Lower lobe of right lung (tissue), 2 donors: Measurements from ENCODE around the gene ERCC4. TPM values are rescaled to one million over a fixed set of nuclear protein-coding genes. Genes with fewer than 3 reads are reported as not detected.

Experiments used
- ATAC-seq, 2 donors: fragments of 200-7000 bp; cut with Tn5 transposase; one replicate each; pipeline ENCODE4 v1.9.1; 2020 to 2022; ENCODE audit warnings: mild to moderate bottlenecking in 2 of 2, moderate library complexity in 2 of 2
- DNase-seq: peaks from one replicate; pipeline ENCODE4 v3.0.0-alpha.2; 2020
- H3K27ac ChIP-seq: fragments of 200-600 bp; one replicate; pipeline ENCODE4 v1.8.0; 2022
- H3K27me3 ChIP-seq: fragments of 200-600 bp; one replicate; pipeline ENCODE4 v1.8.0; 2022; ENCODE audit warnings: low read depth
- H3K36me3 ChIP-seq: fragments of 200-600 bp; one replicate; pipeline ENCODE4 v1.8.0; 2022; ENCODE audit warnings: mild to moderate bottlenecking
- H3K4me1 ChIP-seq: fragments of 200-600 bp; one replicate; pipeline ENCODE4 v1.8.0; 2022
- H3K4me3 ChIP-seq: fragments of 200-600 bp; one replicate; pipeline ENCODE4 v1.8.0; 2022; ENCODE audit warnings: mild to moderate bottlenecking
- H3K9me3 ChIP-seq: fragments of 200-600 bp; one replicate; pipeline ENCODE4 v1.8.0; 2022
- CTCF ChIP-seq: fragments of 200-600 bp; IDR thresholded peaks from one replicate; pipeline ENCODE4 v1.8.0; 2022; ENCODE audit warnings: antibody characterized with exemption, mild to moderate bottlenecking
- intact Hi-C: fragments of 100-400 bp; cut with DNase I; formaldehyde crosslinking; loops from one replicate; pipeline ENCODE4 v1.11.0; 2022
- long read RNA-seq: library from polyadenylated mRNA; unstranded; transcript quantifications from one replicate; pipeline ENCODE4 v2.0.0, GENCODE V29; 2021
- total RNA-seq: library from RNA; stranded (reverse); fragmentation: NEBNext Ultra II Directional; extraction: Animal tissue kit (Norgen Biotek cat#: 25700); gene quantifications from one replicate; pipeline ENCODE4 v1.2.1, GENCODE V29; 2021
- donor health status: DM: no; HTN: yes; CAD: no; lungs with severe emphysema.

ERCC4 gene
- total RNA-seq, result 10.9 TPM
- long read RNA-seq, partial matches to known transcripts, result 3 of 11 reads
- long read RNA-seq, other reads (novel, unspliced or antisense), result 2 of 11 reads

DNA sequence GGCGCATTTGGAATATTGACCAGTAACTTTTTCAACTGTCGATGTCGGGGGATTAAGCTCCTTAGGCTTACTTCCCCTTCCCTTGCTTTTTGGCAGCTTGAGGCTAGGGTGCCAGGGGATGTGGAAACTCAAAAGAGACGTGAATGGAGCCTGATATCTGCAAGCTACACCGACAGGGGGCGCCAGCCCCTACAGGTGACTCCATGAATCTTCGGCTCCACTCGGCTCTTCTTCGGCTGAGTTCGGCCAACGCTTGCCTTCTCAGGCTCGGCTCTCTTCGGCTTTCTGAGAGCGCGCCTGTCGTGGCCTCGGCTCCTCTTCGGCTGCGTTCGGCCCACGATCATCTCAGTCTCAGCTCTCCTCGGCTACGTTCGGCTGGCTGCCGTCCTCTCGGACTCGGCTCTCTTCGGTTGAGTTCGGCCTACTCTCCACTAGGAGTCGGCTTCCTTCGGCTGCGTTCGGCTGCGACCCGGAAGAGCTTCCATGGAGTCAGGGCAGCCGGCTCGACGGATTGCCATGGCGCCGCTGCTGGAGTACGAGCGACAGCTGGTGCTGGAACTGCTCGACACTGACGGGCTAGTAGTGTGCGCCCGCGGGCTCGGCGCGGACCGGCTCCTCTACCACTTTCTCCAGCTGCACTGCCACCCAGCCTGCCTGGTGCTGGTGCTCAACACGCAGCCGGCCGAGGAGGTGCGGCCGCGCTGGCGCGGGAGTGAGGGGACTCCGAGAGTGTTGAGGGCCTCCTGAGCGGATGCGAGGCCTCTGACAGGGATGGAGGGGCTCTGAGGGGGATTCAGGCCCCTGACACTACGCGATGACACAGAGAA is at the start of gene ERCC4:
TSS of gene ERCC4 (plus strand) at position 472 of the 827 bp plus-strand sequence. CDS start at position 484, 12 bp downstream.
- intact Hi-C loops, result no loop called here
- Histone ChIP-seq H3K27ac (peak within 1 kb of the TSS; percentile 89), H3K4me1 (peaks cover 16% of the 10 kb centered on the region), H3K4me3 (peak within 1 kb of the TSS; percentile 91), H3K36me3 (peaks cover 19% of the 10 kb centered on the region), H3K9me3 (no peaks in the 10 kb centered on the region), H3K27me3 (no peaks in the 10 kb centered on the region)
- peak; percentile 90 for TF ChIP-seq CTCF
- DNase-seq, result peak; percentile 100
- ATAC-seq, result peak; percentile 99

DNA sequence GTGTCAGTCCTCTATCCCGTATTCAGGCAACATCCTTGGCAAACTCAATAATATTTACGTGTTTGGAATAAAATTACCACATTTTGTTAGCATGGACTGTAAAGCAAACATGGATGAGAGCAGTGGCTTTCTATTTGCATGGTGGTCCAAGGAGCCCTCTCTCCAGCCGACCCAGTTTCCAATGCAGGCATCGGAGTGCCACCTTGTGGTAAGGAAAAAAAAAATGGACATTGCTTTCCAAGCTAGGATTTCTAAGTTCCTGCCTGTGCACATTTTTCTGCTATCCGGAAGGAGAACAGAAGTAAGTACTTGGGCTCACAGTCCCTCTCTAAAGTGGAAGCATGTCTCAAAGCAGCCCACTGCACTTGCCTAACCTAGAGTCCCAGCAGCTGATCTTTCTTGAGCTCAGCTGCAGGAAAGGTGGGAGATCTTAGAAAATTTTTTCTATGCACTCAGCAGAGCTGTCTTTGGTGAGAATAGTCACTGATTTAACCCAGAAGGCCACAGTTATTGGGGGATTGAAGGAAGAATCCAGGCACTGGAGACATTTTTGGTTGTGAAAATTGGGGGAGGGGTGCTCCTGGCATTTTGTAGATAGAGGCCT is 46.0 kb upstream of the ERCC4 start:
- intact Hi-C loops, result no loop called here
- Histone ChIP-seq H3K4me3 (no peak overlapping the region), H3K36me3 (no peaks in the 10 kb centered on the region), H3K27ac (no peak overlapping the region), H3K27me3 (peaks cover 4% of the 10 kb centered on the region), H3K9me3 (no peaks in the 10 kb centered on the region), H3K4me1 (no peaks in the 10 kb centered on the region)
- TF ChIP-seq CTCF, result peak; percentile 32
- DNase-seq, result no peak
- no peak for ATAC-seq

DNA sequence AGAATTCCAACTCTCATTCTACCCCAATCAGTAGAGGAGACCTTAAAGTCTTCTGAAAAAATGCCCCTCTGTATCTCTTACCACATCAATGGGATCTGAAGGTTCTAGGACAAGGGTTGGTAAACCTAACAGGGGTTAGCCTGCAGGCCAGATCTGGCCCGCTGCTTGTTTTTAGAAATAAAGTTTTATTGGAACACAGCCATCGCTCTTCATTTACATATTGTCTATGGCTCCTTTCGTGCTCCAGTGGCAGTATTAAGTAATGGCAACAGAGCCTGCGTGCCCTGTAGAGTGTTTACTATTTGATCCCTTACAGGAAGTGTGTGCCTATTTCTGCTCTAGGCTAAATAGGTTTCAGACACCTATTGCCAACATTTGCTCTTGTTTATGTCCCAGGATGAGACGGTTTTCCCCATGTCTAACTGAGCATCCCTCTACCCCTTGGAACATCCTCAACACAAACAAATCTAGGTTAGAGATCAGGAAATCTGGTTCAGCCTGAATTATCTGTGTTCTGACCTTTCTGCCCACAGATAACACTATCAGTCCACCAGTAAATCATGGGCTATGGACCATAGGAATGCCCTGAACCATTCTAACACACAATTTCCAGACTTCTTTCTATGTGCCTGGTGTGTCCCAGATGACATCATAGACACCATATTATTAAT is 44.2 kb upstream of the ERCC4 start:
- H3K27me3 ChIP-seq, result peaks cover 4% of the 10 kb centered on the region
- H3K36me3 ChIP-seq, result no peaks in the 10 kb centered on the region
- no peak overlapping the region for H3K4me3 ChIP-seq
- no peaks in the 10 kb centered on the region for H3K9me3 ChIP-seq
- ATAC-seq, result no peak
- DNase-seq, result no peak
- no peak for TF ChIP-seq CTCF
- no peaks in the 10 kb centered on the region for H3K4me1 ChIP-seq
- intact Hi-C loops, result no loop called here
- no peak overlapping the region for H3K27ac ChIP-seq

DNA sequence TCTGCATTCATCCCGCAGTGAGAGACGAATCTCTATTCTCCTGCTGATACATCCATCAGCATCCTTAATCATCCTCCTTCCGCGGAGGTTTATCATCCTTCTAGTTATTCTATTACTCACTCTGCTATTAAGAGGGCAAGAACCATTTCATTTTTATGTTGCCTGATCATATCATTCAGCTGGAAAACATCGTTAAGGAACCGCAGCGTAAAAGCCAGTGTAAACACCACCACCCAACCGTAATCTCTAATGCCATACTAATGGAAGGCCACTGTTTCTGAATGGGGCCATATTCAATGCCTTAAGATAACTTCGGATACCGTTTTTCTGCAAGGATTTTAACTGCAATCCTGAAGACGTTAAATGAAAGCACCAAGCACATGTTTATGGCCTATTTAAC is 36.7 kb upstream of the ERCC4 start:
- Histone ChIP-seq H3K27ac (no peak overlapping the region), H3K4me3 (no peak overlapping the region), H3K36me3 (no peaks in the 10 kb centered on the region), H3K9me3 (no peaks in the 10 kb centered on the region), H3K4me1 (no peaks in the 10 kb centered on the region), H3K27me3 (peaks cover under 1% of the 10 kb centered on the region)
- no peak for ATAC-seq
- no peak for TF ChIP-seq CTCF
- intact Hi-C loops, result no loop called here
- no peak for DNase-seq

DNA sequence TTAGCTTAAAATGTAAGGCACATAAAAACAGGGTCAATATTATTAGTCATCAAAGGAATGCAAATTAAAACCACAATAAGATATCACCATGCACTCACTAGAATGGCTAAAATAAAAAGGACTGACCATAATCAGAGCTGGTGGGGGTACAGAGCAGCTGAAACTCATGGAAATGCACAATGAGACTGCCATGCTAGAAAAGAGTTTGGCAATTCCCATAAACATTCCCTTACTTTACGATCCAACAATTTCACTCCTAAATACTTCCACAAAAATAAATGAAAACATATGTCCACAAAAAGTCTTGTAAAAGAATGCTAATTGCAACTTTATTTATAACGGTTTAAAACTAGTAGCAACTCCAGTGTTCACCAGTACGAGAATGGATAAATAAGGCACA is 36.1 kb upstream of the ERCC4 start:
- H3K27me3 ChIP-seq, result no peaks in the 10 kb centered on the region
- ATAC-seq, result no peak
- intact Hi-C loops, result no loop called here

More for the DNA sequence above, 36.1 kb upstream of the ERCC4 start:
- no peak overlapping the region for H3K4me3 ChIP-seq
- TF ChIP-seq CTCF, result no peak
- H3K9me3 ChIP-seq, result no peaks in the 10 kb centered on the region
- DNase-seq, result no peak
- H3K4me1 ChIP-seq, result no peaks in the 10 kb centered on the region
- no peak overlapping the region for H3K27ac ChIP-seq
- H3K36me3 ChIP-seq, result no peaks in the 10 kb centered on the region
